Ascending aorta (tissue), 2 donors: ENCODE data around the gene NGEF. TPM values are rescaled to one million over a fixed set of nuclear protein-coding genes. Genes with fewer than 3 reads are reported as not detected.

Experiments used
- DNase-seq, 2 donors: peaks; one replicate each; pipeline ENCODE4 v3.0.0-alpha.2; 2019; ENCODE audit warnings: low spot score in 2 of 2
- H3K27ac ChIP-seq, 2 donors: fragments of 200-600 bp; sonication (generic); one replicate each; pipeline ENCODE4 v1.5.1; 2016 to 2017; ENCODE audit warnings: mild to moderate bottlenecking in 1 of 2
- H3K27me3 ChIP-seq: fragments of 200-600 bp; sonication (generic); one replicate; pipeline ENCODE4 v1.5.1; 2017
- H3K36me3 ChIP-seq, 2 donors: fragments of 200-600 bp; sonication (generic); one replicate each; pipeline ENCODE4 v1.5.1; 2016
- H3K4me1 ChIP-seq, 2 donors: fragments of 200-600 bp; sonication (generic); one replicate each; pipeline ENCODE4 v1.5.1; 2016 to 2017; ENCODE audit warnings: mild to moderate bottlenecking in 1 of 2
- H3K4me3 ChIP-seq, 2 donors: fragments of 200-600 bp; sonication (generic); one replicate each; pipeline ENCODE4 v1.5.1; 2016 to 2017; ENCODE audit warnings: mild to moderate bottlenecking in 1 of 2
- H3K9me3 ChIP-seq, 2 donors: fragments of 200-600 bp; sonication (generic); one replicate each; pipeline ENCODE4 v1.5.1; 2016
- intact Hi-C: fragments of 100-400 bp; cut with DNase I; formaldehyde crosslinking; loops from one replicate; pipeline ENCODE4 v1.15.1; 2023
- total RNA-seq: library from RNA; depleted of rRNA; stranded (reverse); fragments of >200 nt; gene quantifications from one replicate; pipeline ENCODE4 v1.1.0, GENCODE V29; 2016
- TF ChIP-seq, protein P1 (sequence below), 3 experiments: fragments of 200-600 bp in 2 of 3; fragments of 450-650 bp in 1 of 3; sonication (generic) in 2 of 3; IDR thresholded peaks; one replicate each; pipeline ENCODE4 v1.5.1; 2016 to 2019; ENCODE audit warnings: antibody characterized with exemption in 3 of 3, mild to moderate bottlenecking in 1 of 3, moderate library complexity in 1 of 3

Gene NGEF
- total RNA-seq, 1 donor from 2014 or later, result 0.43 TPM

- no peaks in the 10 kb centered on the region for H3K4me1 ChIP-seq
- H3K9me3 ChIP-seq, result no peaks in the 10 kb centered on the region
- TF ChIP-seq, protein P1, sequence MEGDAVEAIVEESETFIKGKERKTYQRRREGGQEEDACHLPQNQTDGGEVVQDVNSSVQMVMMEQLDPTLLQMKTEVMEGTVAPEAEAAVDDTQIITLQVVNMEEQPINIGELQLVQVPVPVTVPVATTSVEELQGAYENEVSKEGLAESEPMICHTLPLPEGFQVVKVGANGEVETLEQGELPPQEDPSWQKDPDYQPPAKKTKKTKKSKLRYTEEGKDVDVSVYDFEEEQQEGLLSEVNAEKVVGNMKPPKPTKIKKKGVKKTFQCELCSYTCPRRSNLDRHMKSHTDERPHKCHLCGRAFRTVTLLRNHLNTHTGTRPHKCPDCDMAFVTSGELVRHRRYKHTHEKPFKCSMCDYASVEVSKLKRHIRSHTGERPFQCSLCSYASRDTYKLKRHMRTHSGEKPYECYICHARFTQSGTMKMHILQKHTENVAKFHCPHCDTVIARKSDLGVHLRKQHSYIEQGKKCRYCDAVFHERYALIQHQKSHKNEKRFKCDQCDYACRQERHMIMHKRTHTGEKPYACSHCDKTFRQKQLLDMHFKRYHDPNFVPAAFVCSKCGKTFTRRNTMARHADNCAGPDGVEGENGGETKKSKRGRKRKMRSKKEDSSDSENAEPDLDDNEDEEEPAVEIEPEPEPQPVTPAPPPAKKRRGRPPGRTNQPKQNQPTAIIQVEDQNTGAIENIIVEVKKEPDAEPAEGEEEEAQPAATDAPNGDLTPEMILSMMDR (IDR thresholded peaks at IDR 0.05), result no peak
- intact Hi-C loops, result no loop called here
- no peaks in the 10 kb centered on the region for H3K36me3 ChIP-seq
- H3K27ac ChIP-seq, result no peak overlapping the region
- H3K4me3 ChIP-seq, result no peak overlapping the region
- DNase-seq, result peak in 1 of 2 donors; percentile 60
- H3K27me3 ChIP-seq, result peaks cover 3% of the 10 kb centered on the region
Measured at GRCh38 chr2:232871835-232872736, 141.0 kb downstream of the NGEF start.

DNA sequence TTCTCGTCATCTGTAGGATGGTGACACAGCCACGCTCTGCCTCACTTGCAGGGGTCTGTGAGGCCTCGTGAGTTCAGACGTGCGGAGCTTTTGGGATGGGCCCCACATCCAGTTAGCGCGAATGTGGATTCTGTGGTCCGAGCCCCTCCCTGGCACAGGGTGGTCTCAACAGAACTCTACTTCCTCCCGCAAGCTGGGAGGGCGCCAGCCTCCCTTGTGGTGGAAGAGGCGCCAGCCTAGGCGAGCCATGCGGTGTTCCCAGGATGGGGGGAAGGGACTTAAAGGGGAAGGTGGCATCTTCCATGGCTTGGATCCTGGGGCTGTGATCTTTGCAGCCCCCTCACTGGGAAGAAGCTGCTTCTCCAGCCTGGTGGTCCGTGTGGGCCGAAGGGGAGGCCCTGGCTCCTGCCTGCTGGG lies 141.6 kb downstream of the NGEF start:
- DNase-seq, result peak in 1 of 2 donors; percentile 52
- TF ChIP-seq, protein P1 (IDR thresholded peaks at IDR 0.05), result no peak
- no peaks in the 10 kb centered on the region for H3K4me1 ChIP-seq
- H3K27me3 ChIP-seq, result peaks cover 3% of the 10 kb centered on the region
- H3K36me3 ChIP-seq, result no peaks in the 10 kb centered on the region
- intact Hi-C loops, result no loop called here
- no peak overlapping the region for H3K27ac ChIP-seq
- no peak overlapping the region for H3K4me3 ChIP-seq
- H3K9me3 ChIP-seq, result no peaks in the 10 kb centered on the region

DNA sequence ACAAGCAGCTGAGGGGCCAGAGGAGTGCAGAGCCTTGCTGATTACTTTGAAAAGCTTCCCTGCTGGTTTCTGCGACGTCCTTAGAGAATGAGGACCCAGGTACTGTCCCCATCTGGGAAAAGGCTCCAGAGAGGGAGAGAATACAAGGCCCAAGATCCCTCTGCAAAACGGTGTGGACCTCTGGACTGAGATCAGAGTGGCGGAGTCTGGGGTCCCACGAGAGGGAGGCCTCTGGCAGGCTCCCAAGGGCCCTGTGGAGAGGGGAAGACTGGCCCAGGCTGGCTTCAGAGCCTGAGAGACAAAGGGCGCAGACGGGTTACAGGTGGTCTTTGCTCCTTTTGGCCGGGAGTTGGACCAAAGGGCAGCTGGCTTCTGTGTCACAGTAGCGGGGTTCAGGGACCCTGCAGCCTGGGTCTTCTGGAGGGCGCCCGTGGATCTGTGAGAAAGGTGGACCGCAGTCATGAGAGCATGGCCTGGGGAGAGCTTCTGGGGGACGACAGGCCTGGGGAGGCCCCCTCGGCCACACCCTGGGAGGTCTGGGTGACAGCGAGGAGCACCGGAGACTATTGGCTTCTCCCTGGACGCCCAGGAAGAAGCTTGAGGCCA lies 142.2 kb downstream of the NGEF start:
- Histone ChIP-seq H3K4me3 (no peak overlapping the region), H3K9me3 (no peaks in the 10 kb centered on the region), H3K4me1 (no peaks in the 10 kb centered on the region), H3K27me3 (peaks cover 2% of the 10 kb centered on the region), H3K36me3 (no peaks in the 10 kb centered on the region), H3K27ac (no peak overlapping the region)
- intact Hi-C loops, result no loop called here
- TF ChIP-seq, protein P1 (IDR thresholded peaks at IDR 0.05), result no peak
- no peak for DNase-seq

DNA sequence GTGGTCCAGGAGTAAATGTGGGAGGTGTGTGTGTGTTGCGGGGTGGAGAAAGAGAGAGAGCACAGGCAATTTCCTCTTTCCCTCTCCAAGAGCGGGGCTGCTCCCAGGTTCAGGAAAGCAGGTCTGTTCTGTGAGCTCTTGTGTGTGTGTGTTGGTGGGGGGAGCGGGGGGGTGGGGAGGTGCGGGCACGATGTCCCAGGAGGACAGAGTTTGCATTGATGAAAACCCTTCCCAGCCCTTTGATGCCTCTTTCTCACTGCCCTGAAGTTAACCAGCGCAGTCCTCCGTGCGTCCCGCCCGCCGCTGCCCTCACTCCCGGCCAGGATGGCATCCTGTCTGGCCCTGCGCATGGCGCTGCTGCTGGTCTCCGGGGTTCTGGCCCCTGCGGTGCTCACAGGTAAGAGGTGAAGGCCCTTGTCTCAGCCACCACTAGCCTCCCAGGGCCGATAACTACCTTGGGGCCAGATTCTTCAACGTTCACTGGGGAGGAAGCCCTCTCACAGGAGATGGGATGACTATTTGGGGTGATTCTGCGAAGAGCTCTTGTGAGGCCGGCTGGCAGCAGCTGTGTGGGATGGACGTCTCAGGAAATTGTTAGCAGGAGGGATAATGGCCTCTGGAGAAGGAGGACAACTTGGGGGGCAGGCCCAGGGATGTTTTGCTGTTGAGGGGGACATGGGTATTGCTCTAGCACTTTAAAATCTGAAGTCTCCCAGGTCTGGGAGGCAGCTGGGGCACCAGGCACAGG lies 142.9 kb downstream of the NGEF start, which contains the start of gene SNORC:
TSS of gene SNORC (plus strand) at position 247 of the 748 bp plus-strand sequence. CDS start at position 325, 78 bp downstream.
- DNase-seq, result peak in 1 of 2 donors; percentile 50
- no peak within 1 kb of the TSS for H3K27ac ChIP-seq
- H3K4me1 ChIP-seq, result no peaks in the 10 kb centered on the region
- H3K27me3 ChIP-seq, result no peaks in the 10 kb centered on the region
- no peaks in the 10 kb centered on the region for H3K9me3 ChIP-seq
- H3K36me3 ChIP-seq, result no peaks in the 10 kb centered on the region
- TF ChIP-seq, protein P1 (IDR thresholded peaks at IDR 0.05), result no peak
- no peak within 1 kb of the TSS for H3K4me3 ChIP-seq
- intact Hi-C loops, result no loop called here

DNA sequence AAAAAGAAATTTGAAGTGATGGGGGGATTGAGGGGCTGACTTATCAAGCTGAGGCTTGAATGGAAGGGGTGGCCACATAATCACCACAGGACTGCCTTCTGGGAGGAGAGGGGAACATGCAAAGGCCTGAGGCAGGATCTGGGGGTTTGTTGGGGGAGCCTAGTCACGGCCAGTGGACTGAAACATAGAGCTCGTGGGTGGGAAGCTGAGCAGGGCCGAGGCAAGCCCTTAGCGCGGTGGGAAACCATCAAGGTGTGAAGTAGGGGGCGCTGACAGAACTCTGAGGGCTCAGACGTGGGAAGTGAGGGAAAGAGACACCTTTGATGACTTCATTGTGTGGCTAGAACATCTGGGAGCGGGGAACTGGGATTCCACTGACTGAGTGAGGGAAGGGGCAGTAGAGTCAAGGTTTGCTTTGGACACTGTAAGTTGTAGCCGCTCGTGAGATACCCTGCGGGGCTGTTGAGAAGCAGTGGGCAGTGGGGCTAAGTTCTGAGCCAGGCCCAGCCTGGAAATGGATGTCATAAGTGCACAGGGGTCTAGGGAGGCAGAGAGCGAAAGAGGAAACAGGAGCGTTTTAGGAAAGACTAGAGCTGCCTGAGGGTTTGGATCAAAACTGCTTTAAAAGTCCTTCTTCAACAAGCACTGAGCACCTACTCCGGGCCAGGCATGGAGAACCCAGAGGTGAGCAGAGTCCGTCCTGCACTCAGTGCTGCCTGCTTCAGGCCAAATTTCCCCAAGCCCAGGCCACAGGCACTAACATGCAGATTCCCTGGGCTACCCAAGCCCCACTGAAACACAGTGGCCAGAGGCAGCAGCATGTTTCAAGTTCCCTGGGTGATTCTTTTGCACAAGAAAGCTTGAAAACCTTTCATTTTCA lies 143.7 kb downstream of the NGEF start:
- no peaks in the 10 kb centered on the region for H3K9me3 ChIP-seq
- H3K27ac ChIP-seq, result no peak overlapping the region
- no peak overlapping the region for H3K4me3 ChIP-seq
- peak in 1 of 2 donors; percentile 55 for DNase-seq
- no peaks in the 10 kb centered on the region for H3K27me3 ChIP-seq
- intact Hi-C loops, result no loop called here
- H3K4me1 ChIP-seq, result no peaks in the 10 kb centered on the region
- no peaks in the 10 kb centered on the region for H3K36me3 ChIP-seq
- TF ChIP-seq, protein P1 (IDR thresholded peaks at IDR 0.05), result no peak
